ENCODE measurements around the gene NPAS3. TPM values are rescaled to one million over a fixed set of nuclear protein-coding genes. Genes with fewer than 3 reads are reported as not detected.

NPAS3 gene
- total RNA-seq, 1 donor from 2014 or later = 0.70 TPM

GRCh38 chr14:33010495-33010894 is 71.8 kb downstream of the NPAS3 start:
- DNase-seq (ENCODE audit: low read depth) = no peak

GRCh38 chr14:33014710-33015109 is 76.0 kb downstream of the NPAS3 start:
- DNase-seq (ENCODE audit: low read depth) = no peak

GRCh38 chr14:33016613-33017012 is 77.9 kb downstream of the NPAS3 start:
- DNase-seq (ENCODE audit: low read depth) = no peak

- DNase-seq (ENCODE audit: low read depth) = no peak
Measured at GRCh38 chr14:33017016-33017415, 78.3 kb downstream of the NPAS3 start.

- no peak for DNase-seq (ENCODE audit: low read depth)
Measured at GRCh38 chr14:33019346-33019745, 80.7 kb downstream of the NPAS3 start.

GRCh38 chr14:33026850-33027430 is 88.3 kb downstream of the NPAS3 start:
- DNase-seq (ENCODE audit: low read depth) = no peak

- no peak for DNase-seq (ENCODE audit: low read depth)
Measured at GRCh38 chr14:33029511-33029910, 90.8 kb downstream of the NPAS3 start.

- no peak for DNase-seq (ENCODE audit: low read depth)
Measured at GRCh38 chr14:33030386-33030785, 91.7 kb downstream of the NPAS3 start.

GRCh38 chr14:33035416-33036194 is 96.9 kb downstream of the NPAS3 start:
- DNase-seq (ENCODE audit: low read depth) = no peak

GRCh38 chr14:33039311-33039710 is 100.6 kb downstream of the NPAS3 start:
- DNase-seq (ENCODE audit: low read depth) = no peak

- DNase-seq (ENCODE audit: low read depth) = no peak
Measured at GRCh38 chr14:33040372-33041140, 101.9 kb downstream of the NPAS3 start.

- DNase-seq (ENCODE audit: low read depth) = no peak
Measured at GRCh38 chr14:33042591-33042990, 103.9 kb downstream of the NPAS3 start.

- no peak for DNase-seq (ENCODE audit: low read depth)
Measured at GRCh38 chr14:33045760-33046159, 107.1 kb downstream of the NPAS3 start.

- DNase-seq (ENCODE audit: low read depth) = no peak
Measured at GRCh38 chr14:33052943-33053342, 114.3 kb downstream of the NPAS3 start.

- DNase-seq (ENCODE audit: low read depth) = no peak
Measured at GRCh38 chr14:33056213-33056612, 117.5 kb downstream of the NPAS3 start.

GRCh38 chr14:33057585-33057984 is 118.9 kb downstream of the NPAS3 start:
- no peak for DNase-seq (ENCODE audit: low read depth)

GRCh38 chr14:33061667-33062325 is 123.1 kb downstream of the NPAS3 start:
- DNase-seq (ENCODE audit: low read depth) = peak; percentile 38

- no peak for DNase-seq (ENCODE audit: low read depth)
Measured at GRCh38 chr14:33062476-33062875, 123.8 kb downstream of the NPAS3 start.

- peak; percentile 46 for DNase-seq (ENCODE audit: low read depth)
Measured at GRCh38 chr14:33062881-33063280, 124.2 kb downstream of the NPAS3 start.

GRCh38 chr14:33063521-33063920 is 124.8 kb downstream of the NPAS3 start:
- DNase-seq (ENCODE audit: low read depth) = no peak

- no peak for DNase-seq (ENCODE audit: low read depth)
Measured at GRCh38 chr14:33065634-33066033, 127.0 kb downstream of the NPAS3 start.

GRCh38 chr14:33068040-33068439 is 129.4 kb downstream of the NPAS3 start:
- DNase-seq (ENCODE audit: low read depth) = no peak
